Measurements from ENCODE around the gene NPY1R. TPM values are rescaled to one million over a fixed set of nuclear protein-coding genes. Genes with fewer than 3 reads are reported as not detected.

Gene NPY1R
- polyA plus RNA-seq, 3 donors = not detected

DNA sequence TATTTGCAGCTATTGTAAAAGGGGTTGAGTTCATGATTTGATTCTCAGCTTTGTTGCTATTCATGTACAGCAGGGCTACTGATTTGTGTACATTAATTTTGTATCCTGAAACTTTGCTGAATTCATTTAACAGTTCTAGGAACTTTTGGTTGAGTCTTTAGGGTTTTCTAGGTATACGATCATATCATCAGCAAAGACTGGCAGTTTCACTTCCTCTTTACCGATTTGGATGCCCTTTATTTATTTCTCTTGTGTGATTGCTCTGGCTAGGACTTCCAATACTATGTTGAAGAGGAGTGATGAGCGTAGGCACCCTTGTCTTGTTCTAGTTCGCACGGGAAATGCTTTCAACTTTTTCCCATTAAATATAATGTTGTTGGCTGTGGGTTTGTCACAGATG, 48.1 kb downstream of the NPY1R start:
- H3K79me2 ChIP-seq (ENCODE audit: insufficient read depth, low read length) = no peaks in the 10 kb centered on the region
- Mint-ChIP-seq H3K4me1 (no peaks in the 10 kb centered on the region), H3K36me3 (no peaks in the 10 kb centered on the region), H3K4me3 (no peak overlapping the region), H3K9me3 (peaks cover 0 to 7% (median 0%) of the 10 kb centered on the region in 7 donors), H3K27ac (no peak overlapping the region), H3K27me3 (ENCODE audit: low read depth in 3 of 3) (peaks cover 0 to 4% (median 1%) of the 10 kb centered on the region in 3 donors)
- no peak overlapping the region for H3K4me2 ChIP-seq (replicated peaks; ENCODE audit: extremely low read depth, low read length, poor library complexity, severe bottlenecking)
- H3K9ac ChIP-seq (ENCODE audit: insufficient read depth, low read length, poor library complexity, severe bottlenecking) = no peak overlapping the region
- DNase-seq = no peak
- TF ChIP-seq, protein P1, sequence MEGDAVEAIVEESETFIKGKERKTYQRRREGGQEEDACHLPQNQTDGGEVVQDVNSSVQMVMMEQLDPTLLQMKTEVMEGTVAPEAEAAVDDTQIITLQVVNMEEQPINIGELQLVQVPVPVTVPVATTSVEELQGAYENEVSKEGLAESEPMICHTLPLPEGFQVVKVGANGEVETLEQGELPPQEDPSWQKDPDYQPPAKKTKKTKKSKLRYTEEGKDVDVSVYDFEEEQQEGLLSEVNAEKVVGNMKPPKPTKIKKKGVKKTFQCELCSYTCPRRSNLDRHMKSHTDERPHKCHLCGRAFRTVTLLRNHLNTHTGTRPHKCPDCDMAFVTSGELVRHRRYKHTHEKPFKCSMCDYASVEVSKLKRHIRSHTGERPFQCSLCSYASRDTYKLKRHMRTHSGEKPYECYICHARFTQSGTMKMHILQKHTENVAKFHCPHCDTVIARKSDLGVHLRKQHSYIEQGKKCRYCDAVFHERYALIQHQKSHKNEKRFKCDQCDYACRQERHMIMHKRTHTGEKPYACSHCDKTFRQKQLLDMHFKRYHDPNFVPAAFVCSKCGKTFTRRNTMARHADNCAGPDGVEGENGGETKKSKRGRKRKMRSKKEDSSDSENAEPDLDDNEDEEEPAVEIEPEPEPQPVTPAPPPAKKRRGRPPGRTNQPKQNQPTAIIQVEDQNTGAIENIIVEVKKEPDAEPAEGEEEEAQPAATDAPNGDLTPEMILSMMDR (IDR thresholded peaks at IDR 0.05) = no peak
- no peaks in the 10 kb centered on the region for H3K9me3 ChIP-seq (replicated peaks in 1 of 2; ENCODE audit: control insufficient read depth in 1 of 2, insufficient read depth in 1 of 2, low read length in 2 of 2)
- no peak overlapping the region for H2AFZ ChIP-seq (ENCODE audit: insufficient read depth, low read depth, low read length, poor library complexity, severe bottlenecking)
- no peak overlapping the region for H3K4me3 ChIP-seq (replicated peaks in 1 of 3; ENCODE audit: low read depth in 2 of 3, low read length in 3 of 3)
- intact Hi-C loops (cut with micrococcal nuclease) = no loop called here
- WGBS (ENCODE audit: insufficient coverage) = no CpG with 5 or more reads among the region's 5 CpGs
- no peaks in the 10 kb centered on the region for H3K4me1 ChIP-seq (ENCODE audit: control insufficient read depth in 1 of 2, insufficient read depth in 2 of 2, low read length in 2 of 2)
- H3K27me3 ChIP-seq (ENCODE audit: control insufficient read depth in 2 of 2, insufficient read depth in 2 of 2, low read length in 2 of 2) = no peaks in the 10 kb centered on the region
- no peak overlapping the region for H3K27ac ChIP-seq (ENCODE audit: low read depth in 1 of 2, low read length in 2 of 2)
- no peaks in the 10 kb centered on the region for H3K36me3 ChIP-seq (replicated peaks in 1 of 2; ENCODE audit: control insufficient read depth in 1 of 2, insufficient read depth in 2 of 2, low read length in 2 of 2)
- H4K20me1 ChIP-seq (ENCODE audit: insufficient read depth, low read length) = no peaks in the 10 kb centered on the region

DNA sequence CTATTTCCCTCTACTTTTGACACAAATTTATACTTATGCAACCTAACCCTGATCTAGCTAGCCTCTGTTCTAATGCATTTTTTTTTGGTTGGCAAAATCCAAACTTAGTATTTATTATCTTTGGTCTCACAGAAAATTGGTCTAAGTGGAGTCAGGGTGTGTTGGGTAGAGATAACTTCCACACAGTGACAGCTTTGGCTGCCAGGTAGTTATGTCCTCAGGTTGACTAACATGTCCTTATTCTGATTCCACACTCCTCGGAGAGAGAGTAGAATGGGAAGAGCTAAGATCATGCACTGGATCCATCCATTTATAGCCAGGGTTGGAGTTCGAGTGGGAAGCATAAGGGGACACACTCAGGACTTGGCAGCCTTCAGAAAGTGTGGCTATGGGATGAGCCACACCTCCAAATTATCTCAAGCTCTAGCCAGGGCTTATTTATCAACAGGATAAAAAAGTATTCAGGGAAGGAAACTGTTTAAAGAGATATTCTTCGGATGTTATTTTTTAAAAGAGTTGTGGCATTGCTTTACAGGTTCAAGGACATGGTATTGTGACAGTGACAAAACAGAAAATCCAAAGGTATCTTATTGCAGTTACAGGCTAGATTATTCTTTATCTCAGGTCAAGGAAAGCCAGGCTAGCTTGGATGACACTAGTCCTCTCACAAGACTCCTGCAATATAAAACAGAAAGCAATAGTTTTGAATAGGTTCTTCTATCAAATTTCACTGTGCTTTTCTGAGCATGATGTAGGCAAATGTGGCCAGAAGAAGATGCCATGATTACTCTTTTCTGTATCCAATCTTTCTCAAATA, 51.5 kb downstream of the NPY1R start:
- no peak overlapping the region for H3K9ac ChIP-seq (ENCODE audit: insufficient read depth, low read length, poor library complexity, severe bottlenecking)
- no peaks in the 10 kb centered on the region for H3K27me3 ChIP-seq (ENCODE audit: control insufficient read depth in 2 of 2, insufficient read depth in 2 of 2, low read length in 2 of 2)
- no peaks in the 10 kb centered on the region for H3K4me1 ChIP-seq (ENCODE audit: control insufficient read depth in 1 of 2, insufficient read depth in 2 of 2, low read length in 2 of 2)
- DNase-seq = no peak
- H3K27me3 Mint-ChIP-seq (ENCODE audit: low read depth in 3 of 3) = no peaks in the 10 kb centered on the region
- H4K20me1 ChIP-seq (ENCODE audit: insufficient read depth, low read length) = no peaks in the 10 kb centered on the region
- H3K9me3 ChIP-seq (replicated peaks in 1 of 2; ENCODE audit: control insufficient read depth in 1 of 2, insufficient read depth in 1 of 2, low read length in 2 of 2) = no peaks in the 10 kb centered on the region
- no peak overlapping the region for H3K4me3 Mint-ChIP-seq
- H3K79me2 ChIP-seq (ENCODE audit: insufficient read depth, low read length) = no peaks in the 10 kb centered on the region
- no CpG with 5 or more reads among the region's 3 CpGs for WGBS (ENCODE audit: insufficient coverage)
- H3K27ac Mint-ChIP-seq = no peak overlapping the region
- no peak overlapping the region for H3K27ac ChIP-seq (ENCODE audit: low read depth in 1 of 2, low read length in 2 of 2)
- no peak overlapping the region for H2AFZ ChIP-seq (ENCODE audit: insufficient read depth, low read depth, low read length, poor library complexity, severe bottlenecking)
- H3K4me3 ChIP-seq (replicated peaks in 1 of 3; ENCODE audit: low read depth in 2 of 3, low read length in 3 of 3) = no peak overlapping the region
- H3K36me3 Mint-ChIP-seq = no peaks in the 10 kb centered on the region
- H3K36me3 ChIP-seq (replicated peaks in 1 of 2; ENCODE audit: control insufficient read depth in 1 of 2, insufficient read depth in 2 of 2, low read length in 2 of 2) = no peaks in the 10 kb centered on the region
- TF ChIP-seq, protein P1 (IDR thresholded peaks at IDR 0.05) = no peak
- no peaks in the 10 kb centered on the region for H3K4me1 Mint-ChIP-seq
- peaks cover 0 to 7% (median 2%) of the 10 kb centered on the region in 7 donors for H3K9me3 Mint-ChIP-seq
- no peak overlapping the region for H3K4me2 ChIP-seq (replicated peaks; ENCODE audit: extremely low read depth, low read length, poor library complexity, severe bottlenecking)
- intact Hi-C loops (cut with micrococcal nuclease) = no loop called here

All from CD14-positive monocyte (primary cell).